Sigmoid colon (tissue), 7 donors: ENCODE results near the gene C1orf53. TPM values are rescaled to one million over a fixed set of nuclear protein-coding genes. Genes with fewer than 3 reads are reported as not detected.

Experiments
- DNase-seq: peaks from one replicate; pipeline ENCODE4 v3.0.0-alpha.2; 2019
- H3K27ac ChIP-seq, 4 donors: fragments of 200-600 bp; sonication (generic); one replicate each; pipeline ENCODE4 v1.5.1; 2016 to 2019; ENCODE audit warnings: mild to moderate bottlenecking in 1 of 4
- H3K27me3 ChIP-seq, 3 donors: fragments of 200-600 bp; sonication (generic); one replicate each; pipeline ENCODE4 v1.5.1; 2019; ENCODE audit warnings: mild to moderate bottlenecking in 1 of 3
- H3K36me3 ChIP-seq, 4 donors: fragments of 200-600 bp; sonication (generic); one replicate each; pipeline ENCODE4 v1.5.1; 2016 to 2019
- H3K4me1 ChIP-seq, 4 donors: fragments of 200-600 bp; sonication (generic); one replicate each; pipeline ENCODE4 v1.5.1; 2017 to 2019
- H3K4me3 ChIP-seq, 4 donors: fragments of 200-600 bp; sonication (generic); one replicate each; pipeline ENCODE4 v1.5.1; 2017 to 2019; ENCODE audit warnings: mild to moderate bottlenecking in 2 of 4, moderate library complexity in 1 of 4
- H3K9me3 ChIP-seq, 4 donors: fragments of 200-600 bp in 3 of 4; sonication (generic) in 3 of 4; one replicate each; pipeline versions ENCODE4 v1.5.1 to v1.6.1; 2013 to 2019
- EP300 ChIP-seq, 4 donors: sonication (generic); formaldehyde crosslinking; IDR thresholded peaks; one replicate each; pipeline ENCODE4 v1.6.1; 2017; ENCODE audit warnings: antibody characterized with exemption in 4 of 4
- POLR2A ChIP-seq, 2 donors: fragments of 450-650 bp; IDR thresholded peaks; one replicate each; pipeline ENCODE4 v1.6.1; 2016; ENCODE audit warnings: antibody characterized with exemption in 2 of 2, mild to moderate bottlenecking in 2 of 2, moderate library complexity in 2 of 2
- POLR2AphosphoS5 ChIP-seq, 4 donors: sonication (generic); formaldehyde crosslinking; IDR thresholded peaks; one replicate each; pipeline ENCODE4 v1.6.1; 2017; ENCODE audit warnings: antibody characterized with exemption in 4 of 4
- WGBS, 2 donors: extraction: QIAGEN DNeasy Blood & Tissue Kit; methylation state at CpG; one replicate each; pipeline ENCODE4 v1.1.7; 2013; 5-methylcytosine and 5-hydroxymethylcytosine counted together
- intact Hi-C: fragments of 100-400 bp; cut with DNase I; formaldehyde crosslinking; loops from one replicate; pipeline ENCODE4 v1.15.1; 2023
- polyA plus RNA-seq, 3 donors: library from polyadenylated mRNA; stranded (reverse); fragments of 200-250 nt; gene quantifications; one replicate each; pipeline ENCODE4 v1.2.3, GENCODE V29; 2013
- total RNA-seq, 4 donors: library from RNA; depleted of rRNA; stranded (reverse); fragments of >200 nt; gene quantifications; one replicate each; pipeline ENCODE4 v1.1.0, GENCODE V29; 2016
- TF ChIP-seq, protein P1 (sequence below), 4 experiments: fragments of 450-650 bp in 3 of 4; fragments of 200-600 bp in 1 of 4; IDR thresholded peaks; one replicate each; pipeline ENCODE4 v1.5.1; 2016 to 2019; ENCODE audit warnings: antibody characterized with exemption in 4 of 4, mild to moderate bottlenecking in 3 of 4, moderate library complexity in 2 of 4
- donor health status: healthy with polysubstance abuse.
- donor health status: Bipolar disorder and iron deficiency.
- donor health status: healthy.

C1orf53 gene
- total and polyA plus RNA-seq, 7 donors = 1.2 to 13.8 (median 4.0) TPM; not detected in 1

DNA sequence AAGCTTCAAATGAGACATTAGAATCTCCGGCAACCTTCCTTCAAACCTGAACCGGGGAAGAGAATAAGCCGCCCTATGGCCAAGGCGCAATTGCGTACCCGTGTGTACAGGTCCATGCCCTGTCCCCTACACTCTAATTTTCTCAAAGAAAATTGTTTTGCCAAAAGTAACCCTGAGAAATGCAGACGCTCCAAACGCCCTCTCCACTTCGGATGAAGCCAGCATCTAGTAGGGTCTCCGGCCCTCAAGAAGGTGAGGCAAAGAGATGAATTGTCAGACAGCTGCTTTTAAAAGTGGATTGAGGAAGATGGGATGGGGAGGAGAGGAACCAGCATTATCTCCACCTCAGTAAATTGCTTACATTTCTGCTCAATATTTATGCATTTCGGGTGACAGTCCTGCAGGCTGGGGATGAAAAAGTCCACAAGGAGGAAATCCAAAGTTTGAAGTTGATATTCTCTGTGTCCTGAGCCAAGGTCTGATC is 14.1 kb downstream of the C1orf53 start:
- no peaks in the 10 kb centered on the region for H3K9me3 ChIP-seq
- 6 to 9% methylated on average over 11 of the region's 11 CpGs for WGBS, 2 donors
- H3K27ac ChIP-seq = no peak overlapping the region
- H3K36me3 ChIP-seq = no peaks in the 10 kb centered on the region
- intact Hi-C loops = no loop called here
- peaks cover 94 to 100% (median 100%) of the 10 kb centered on the region in 3 donors for H3K27me3 ChIP-seq
- no peak for DNase-seq
- H3K4me1 ChIP-seq = peaks cover 0 to 77% (median 63%) of the 10 kb centered on the region in 4 donors
- H3K4me3 ChIP-seq = no peak overlapping the region
- TF ChIP-seq, protein P1, sequence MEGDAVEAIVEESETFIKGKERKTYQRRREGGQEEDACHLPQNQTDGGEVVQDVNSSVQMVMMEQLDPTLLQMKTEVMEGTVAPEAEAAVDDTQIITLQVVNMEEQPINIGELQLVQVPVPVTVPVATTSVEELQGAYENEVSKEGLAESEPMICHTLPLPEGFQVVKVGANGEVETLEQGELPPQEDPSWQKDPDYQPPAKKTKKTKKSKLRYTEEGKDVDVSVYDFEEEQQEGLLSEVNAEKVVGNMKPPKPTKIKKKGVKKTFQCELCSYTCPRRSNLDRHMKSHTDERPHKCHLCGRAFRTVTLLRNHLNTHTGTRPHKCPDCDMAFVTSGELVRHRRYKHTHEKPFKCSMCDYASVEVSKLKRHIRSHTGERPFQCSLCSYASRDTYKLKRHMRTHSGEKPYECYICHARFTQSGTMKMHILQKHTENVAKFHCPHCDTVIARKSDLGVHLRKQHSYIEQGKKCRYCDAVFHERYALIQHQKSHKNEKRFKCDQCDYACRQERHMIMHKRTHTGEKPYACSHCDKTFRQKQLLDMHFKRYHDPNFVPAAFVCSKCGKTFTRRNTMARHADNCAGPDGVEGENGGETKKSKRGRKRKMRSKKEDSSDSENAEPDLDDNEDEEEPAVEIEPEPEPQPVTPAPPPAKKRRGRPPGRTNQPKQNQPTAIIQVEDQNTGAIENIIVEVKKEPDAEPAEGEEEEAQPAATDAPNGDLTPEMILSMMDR (IDR thresholded peaks at IDR 0.05) = no peak
- TF ChIP-seq EP300 (IDR thresholded peaks at IDR 0.05) (no peak), POLR2AphosphoS5 (IDR thresholded peaks at IDR 0.05) (no peak), POLR2A (IDR thresholded peaks at IDR 0.05) (no peak)

DNA sequence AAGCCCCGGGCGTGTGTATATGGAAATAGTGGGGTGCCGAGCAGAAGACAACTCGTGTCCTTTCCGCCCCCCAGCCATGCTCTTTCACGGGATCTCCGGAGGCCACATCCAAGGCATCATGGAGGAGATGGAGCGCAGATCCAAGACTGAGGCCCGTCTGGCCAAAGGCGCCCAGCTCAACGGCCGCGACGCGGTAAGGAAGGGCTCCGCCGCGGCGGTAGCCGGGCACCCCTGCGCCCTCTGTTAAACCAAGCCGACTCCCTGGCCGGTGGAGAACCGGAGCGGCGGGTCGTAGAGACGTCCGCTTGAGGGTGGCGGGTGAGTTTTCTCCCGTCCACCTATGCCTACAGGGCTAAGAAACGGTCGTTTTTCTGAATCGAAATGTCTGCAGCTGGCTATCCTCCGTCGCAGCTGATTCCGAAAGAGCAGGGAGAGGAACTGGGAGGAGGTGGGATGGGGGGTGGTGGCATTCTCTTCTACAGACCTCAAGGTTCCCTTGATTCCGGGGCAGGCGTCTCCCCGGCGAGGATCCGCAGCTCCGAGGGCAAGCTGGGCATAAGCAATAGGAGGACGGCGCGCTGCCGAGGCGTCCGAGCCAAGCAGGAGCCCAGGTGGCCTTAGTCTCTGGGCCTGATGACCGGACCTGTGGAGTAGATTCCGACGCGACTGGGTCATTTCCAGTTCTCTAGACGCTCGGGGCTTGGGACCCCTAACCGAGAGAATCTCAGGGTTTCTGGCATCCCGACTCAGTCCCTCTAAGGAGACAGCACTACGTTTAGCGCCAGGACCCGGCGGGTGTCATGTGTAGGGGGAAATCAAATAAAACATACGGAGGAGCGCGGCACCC is 15.6 kb downstream of the C1orf53 start:
- intact Hi-C loops = no loop called here
- WGBS, 2 donors = 1 to 2% methylated on average over 64 of the region's 64 CpGs
- no peaks in the 10 kb centered on the region for H3K36me3 ChIP-seq
- no peak for DNase-seq
- no peak for TF ChIP-seq POLR2AphosphoS5 (IDR thresholded peaks at IDR 0.05)
- TF ChIP-seq EP300 (IDR thresholded peaks at IDR 0.05) = no peak
- no peak for TF ChIP-seq POLR2A (IDR thresholded peaks at IDR 0.05)
- TF ChIP-seq, protein P1 (IDR thresholded peaks at IDR 0.05) = no peak
- H3K9me3 ChIP-seq = no peaks in the 10 kb centered on the region
- peak overlapping the region in 3 of 4 donors; percentile 11 to 35 (median 30) for H3K4me3 ChIP-seq
- peaks cover 81 to 100% (median 95%) of the 10 kb centered on the region in 3 donors for H3K27me3 ChIP-seq
- no peak overlapping the region for H3K27ac ChIP-seq
- H3K4me1 ChIP-seq = peaks cover 0 to 62% (median 48%) of the 10 kb centered on the region in 4 donors

DNA sequence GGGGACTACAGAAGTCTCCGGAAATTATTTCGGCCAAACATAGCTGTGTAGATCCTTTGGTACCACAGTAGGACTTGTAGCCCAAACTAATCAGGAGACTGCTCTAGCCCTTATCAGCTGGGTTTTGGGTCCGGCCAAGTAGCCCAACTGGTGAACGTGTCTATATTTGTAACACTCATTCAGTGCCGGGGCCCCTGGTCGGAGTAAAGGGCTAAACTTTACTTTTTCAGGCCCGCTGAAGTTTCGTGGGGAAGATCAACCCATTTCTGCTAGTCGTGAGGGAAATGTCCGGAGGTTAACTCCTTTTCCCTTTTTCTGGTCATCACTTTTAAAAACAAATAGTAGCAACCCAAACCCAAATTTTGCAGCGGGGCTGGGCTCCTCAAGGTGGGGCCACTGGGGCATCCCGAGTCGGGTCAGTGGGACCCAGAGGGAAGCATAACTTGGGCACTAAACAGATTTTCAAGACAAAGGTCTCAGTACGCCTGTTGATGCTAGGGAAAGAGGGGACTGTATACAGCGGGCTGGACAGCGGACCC is 16.4 kb downstream of the C1orf53 start:
- no peak overlapping the region for H3K4me3 ChIP-seq
- 10 to 11% methylated on average over 16 of the region's 16 CpGs for WGBS, 2 donors
- H3K36me3 ChIP-seq = no peaks in the 10 kb centered on the region
- H3K27me3 ChIP-seq = peaks cover 73 to 96% (median 86%) of the 10 kb centered on the region in 3 donors
- H3K9me3 ChIP-seq = no peaks in the 10 kb centered on the region
- intact Hi-C loops = no loop called here
- TF ChIP-seq POLR2A (IDR thresholded peaks at IDR 0.05) (no peak), POLR2AphosphoS5 (IDR thresholded peaks at IDR 0.05) (no peak), EP300 (IDR thresholded peaks at IDR 0.05) (no peak)
- TF ChIP-seq, protein P1 (IDR thresholded peaks at IDR 0.05) = no peak
- peaks cover 0 to 54% (median 41%) of the 10 kb centered on the region in 4 donors for H3K4me1 ChIP-seq
- no peak overlapping the region for H3K27ac ChIP-seq
- DNase-seq = no peak

DNA sequence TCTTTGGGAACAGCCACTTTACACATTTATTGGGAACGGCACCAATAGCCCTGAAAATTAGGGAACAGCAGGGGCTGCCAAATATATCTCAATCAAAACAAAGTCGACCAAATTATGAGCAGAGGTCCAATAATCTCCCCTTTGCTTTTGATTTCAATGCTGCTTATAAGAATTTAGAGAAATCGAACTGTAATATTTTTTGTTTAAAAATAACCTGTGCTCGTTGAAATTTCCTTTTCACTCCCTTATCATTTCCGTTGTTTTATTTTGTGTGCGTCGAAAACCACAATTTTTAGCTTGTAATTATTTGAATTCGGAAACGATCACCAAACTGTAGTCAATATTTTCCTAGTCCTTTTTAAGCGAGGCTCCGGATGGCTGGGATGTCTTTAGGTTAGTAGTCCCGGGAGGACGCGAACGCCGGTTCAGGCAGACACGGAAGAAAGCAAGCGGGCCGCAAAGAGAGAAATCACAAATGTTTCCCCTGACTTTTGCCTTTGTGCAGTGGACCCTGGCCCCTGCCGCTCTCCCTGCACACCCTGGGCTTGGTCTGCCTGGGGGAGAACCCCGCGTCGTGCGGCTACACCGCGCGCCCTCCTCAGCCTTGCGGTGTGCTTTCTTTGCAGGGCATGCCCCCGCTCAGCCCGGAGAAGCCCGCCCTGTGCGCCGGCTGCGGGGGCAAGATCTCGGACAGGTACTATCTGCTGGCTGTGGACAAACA is 17.1 kb downstream of the C1orf53 start:
- no peak overlapping the region for H3K4me3 ChIP-seq
- TF ChIP-seq POLR2A (IDR thresholded peaks at IDR 0.05) = no peak
- no peak for TF ChIP-seq EP300 (IDR thresholded peaks at IDR 0.05)
- TF ChIP-seq POLR2AphosphoS5 (IDR thresholded peaks at IDR 0.05) = peak in 2 of 4 donors; percentile 22 to 28
- TF ChIP-seq, protein P1 (IDR thresholded peaks at IDR 0.05) = no peak
- no peak for DNase-seq
- peaks cover 67 to 89% (median 80%) of the 10 kb centered on the region in 3 donors for H3K27me3 ChIP-seq
- WGBS, 2 donors = 4 to 5% methylated on average over 35 of the region's 35 CpGs
- H3K4me1 ChIP-seq = peaks cover 0 to 54% (median 40%) of the 10 kb centered on the region in 4 donors
- H3K36me3 ChIP-seq = no peaks in the 10 kb centered on the region
- no peak overlapping the region for H3K27ac ChIP-seq
- intact Hi-C loops = loop anchor here (5.0 to 10.0 kb wide), 2 partner anchors 305 to 392 kb away; no protein-coding TSS in a partner anchor
- H3K9me3 ChIP-seq = no peaks in the 10 kb centered on the region
